ENCODE results near the gene SLC44A3.
"Not testable (repeated sequence)": the region's sequence is repeated elsewhere in the genome, so short reads cannot be mapped to it uniquely, and the experiment has no call there.

Gene SLC44A3

DNA sequence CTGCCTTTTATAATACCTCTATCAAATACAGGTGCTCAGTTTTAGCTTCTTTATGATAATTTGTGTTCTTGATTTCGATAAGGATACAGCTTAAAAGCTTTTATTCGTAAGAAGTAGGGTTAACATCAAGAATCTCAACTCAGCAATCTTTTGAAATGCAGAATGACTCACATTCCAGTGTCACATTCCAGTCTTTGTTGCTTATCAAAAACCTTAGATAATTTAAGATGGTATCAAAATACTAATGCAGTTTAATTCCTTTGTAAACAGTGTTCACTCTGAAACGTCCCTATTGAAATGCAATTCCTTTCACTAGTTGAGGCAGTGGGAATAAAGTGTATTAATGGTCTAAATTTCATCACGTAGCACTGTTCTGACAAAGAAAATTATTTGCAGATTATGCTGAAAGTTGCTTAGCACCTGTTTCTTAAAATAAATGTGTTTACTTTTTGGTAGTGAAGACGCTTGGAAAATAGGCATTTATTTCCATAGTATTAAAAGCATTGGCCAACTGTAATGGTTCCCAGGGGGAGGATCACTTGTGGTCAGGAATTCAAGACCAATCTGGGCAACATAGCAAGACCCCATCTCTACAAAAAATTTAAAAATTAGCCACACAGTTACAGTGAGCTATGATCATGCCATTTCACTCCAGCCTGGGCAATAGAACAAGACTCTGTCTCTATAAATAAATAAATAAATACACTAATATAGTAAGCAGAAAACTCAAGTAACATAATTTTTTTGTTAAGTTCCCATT lies 116.9 kb downstream of the SLC44A3 start:
- Histone ChIP-seq H4K20me1 (ENCODE audit: insufficient read depth, low read length) (no peaks in the 10 kb centered on the region), H3K27ac (ENCODE audit: low read length) (no peak overlapping the region), H2AFZ (ENCODE audit: low read length) (no peak overlapping the region), H3K9me2 (replicated peaks; ENCODE audit: insufficient read depth, low read length) (no peaks in the 10 kb centered on the region), H3F3A (ENCODE audit: insufficient read depth, low read length) (no peaks in the 10 kb centered on the region), H3K36me3 (replicated peaks; ENCODE audit: insufficient read depth, low read length) (no peaks in the 10 kb centered on the region), H3K9ac (ENCODE audit: low read length) (no peak overlapping the region), H3K27me3 (replicated peaks; ENCODE audit: insufficient read depth, low read length) (no peaks in the 10 kb centered on the region), H3K79me2 (ENCODE audit: low read length) (no peaks in the 10 kb centered on the region), H3K4me3 (ENCODE audit: low read length) (no peak overlapping the region), H3K9me3 (replicated peaks; ENCODE audit: insufficient read depth, low read length) (no peaks in the 10 kb centered on the region), H3K4me1 (ENCODE audit: low read length) (no peaks in the 10 kb centered on the region), H3K4me2 (ENCODE audit: low read depth, low read length) (no peak overlapping the region)
- no peak for DNase-seq
- TF ChIP-seq, protein P1, sequence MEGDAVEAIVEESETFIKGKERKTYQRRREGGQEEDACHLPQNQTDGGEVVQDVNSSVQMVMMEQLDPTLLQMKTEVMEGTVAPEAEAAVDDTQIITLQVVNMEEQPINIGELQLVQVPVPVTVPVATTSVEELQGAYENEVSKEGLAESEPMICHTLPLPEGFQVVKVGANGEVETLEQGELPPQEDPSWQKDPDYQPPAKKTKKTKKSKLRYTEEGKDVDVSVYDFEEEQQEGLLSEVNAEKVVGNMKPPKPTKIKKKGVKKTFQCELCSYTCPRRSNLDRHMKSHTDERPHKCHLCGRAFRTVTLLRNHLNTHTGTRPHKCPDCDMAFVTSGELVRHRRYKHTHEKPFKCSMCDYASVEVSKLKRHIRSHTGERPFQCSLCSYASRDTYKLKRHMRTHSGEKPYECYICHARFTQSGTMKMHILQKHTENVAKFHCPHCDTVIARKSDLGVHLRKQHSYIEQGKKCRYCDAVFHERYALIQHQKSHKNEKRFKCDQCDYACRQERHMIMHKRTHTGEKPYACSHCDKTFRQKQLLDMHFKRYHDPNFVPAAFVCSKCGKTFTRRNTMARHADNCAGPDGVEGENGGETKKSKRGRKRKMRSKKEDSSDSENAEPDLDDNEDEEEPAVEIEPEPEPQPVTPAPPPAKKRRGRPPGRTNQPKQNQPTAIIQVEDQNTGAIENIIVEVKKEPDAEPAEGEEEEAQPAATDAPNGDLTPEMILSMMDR (IDR thresholded peaks at IDR 0.05; ENCODE audit: low read length): no peak
- TF ChIP-seq EZH2phosphoT487 (IDR thresholded peaks at IDR 0.05; ENCODE audit: low read length): no peak
- TF ChIP-seq EZH2 (optimal IDR thresholded peaks at IDR 0.05; ENCODE audit: low read depth, low read length): no peak

DNA sequence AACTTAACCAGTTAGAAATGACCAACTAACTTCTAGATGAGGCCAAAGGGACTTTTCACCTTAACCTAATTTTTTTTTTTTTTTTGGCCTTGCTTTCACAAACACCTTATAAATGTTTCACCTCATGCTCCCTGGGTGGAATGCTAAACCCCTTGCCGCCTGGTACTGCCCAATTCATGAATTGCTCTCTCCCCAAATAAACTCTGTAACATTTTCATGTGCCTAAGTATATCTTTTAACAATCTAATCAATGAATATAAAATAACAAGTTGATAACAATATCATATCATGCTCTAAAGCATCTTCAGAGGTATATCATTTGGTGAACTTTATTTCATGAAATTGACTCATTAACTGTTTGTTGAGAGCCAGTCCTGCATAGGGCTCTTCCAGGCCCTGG lies 117.7 kb downstream of the SLC44A3 start:
- TF ChIP-seq EZH2phosphoT487 (IDR thresholded peaks at IDR 0.05; ENCODE audit: low read length) (no peak), EZH2 (optimal IDR thresholded peaks at IDR 0.05; ENCODE audit: low read depth, low read length) (no peak)
- TF ChIP-seq, protein P1 (IDR thresholded peaks at IDR 0.05; ENCODE audit: low read length): no peak
- Histone ChIP-seq H3K79me2 (ENCODE audit: low read length) (no peaks in the 10 kb centered on the region), H4K20me1 (ENCODE audit: insufficient read depth, low read length) (no peaks in the 10 kb centered on the region), H3F3A (ENCODE audit: insufficient read depth, low read length) (no peaks in the 10 kb centered on the region), H3K9me3 (replicated peaks; ENCODE audit: insufficient read depth, low read length) (no peaks in the 10 kb centered on the region), H3K36me3 (replicated peaks; ENCODE audit: insufficient read depth, low read length) (no peaks in the 10 kb centered on the region), H3K9ac (ENCODE audit: low read length) (no peak overlapping the region), H3K27ac (ENCODE audit: low read length) (no peak overlapping the region), H3K4me1 (ENCODE audit: low read length) (no peaks in the 10 kb centered on the region), H3K9me2 (replicated peaks; ENCODE audit: insufficient read depth, low read length) (no peaks in the 10 kb centered on the region), H3K27me3 (replicated peaks; ENCODE audit: insufficient read depth, low read length) (no peaks in the 10 kb centered on the region), H3K4me2 (ENCODE audit: low read depth, low read length) (no peak overlapping the region), H3K4me3 (ENCODE audit: low read length) (no peak overlapping the region), H2AFZ (ENCODE audit: low read length) (no peak overlapping the region)
- DNase-seq: no peak

GRCh38 chr1:94940738-94941137 lies 120.6 kb downstream of the SLC44A3 start:
- Histone ChIP-seq H3K9ac (ENCODE audit: low read length) (no peak overlapping the region), H3K27ac (ENCODE audit: low read length) (no peak overlapping the region), H3K4me1 (ENCODE audit: low read length) (no peaks in the 10 kb centered on the region), H3K9me2 (replicated peaks; ENCODE audit: insufficient read depth, low read length) (no peaks in the 10 kb centered on the region), H3K9me3 (replicated peaks; ENCODE audit: insufficient read depth, low read length) (no peaks in the 10 kb centered on the region), H3K27me3 (replicated peaks; ENCODE audit: insufficient read depth, low read length) (no peaks in the 10 kb centered on the region), H3K4me3 (ENCODE audit: low read length) (no peak overlapping the region), H4K20me1 (ENCODE audit: insufficient read depth, low read length) (no peaks in the 10 kb centered on the region), H3F3A (ENCODE audit: insufficient read depth, low read length) (no peaks in the 10 kb centered on the region), H3K36me3 (replicated peaks; ENCODE audit: insufficient read depth, low read length) (no peaks in the 10 kb centered on the region), H3K4me2 (ENCODE audit: low read depth, low read length) (no peak overlapping the region), H2AFZ (ENCODE audit: low read length) (no peak overlapping the region), H3K79me2 (ENCODE audit: low read length) (no peaks in the 10 kb centered on the region)
- no peak for TF ChIP-seq EZH2 (optimal IDR thresholded peaks at IDR 0.05; ENCODE audit: low read depth, low read length)
- TF ChIP-seq, protein P1 (IDR thresholded peaks at IDR 0.05; ENCODE audit: low read length): no peak
- TF ChIP-seq EZH2phosphoT487 (IDR thresholded peaks at IDR 0.05; ENCODE audit: low read length): no peak
- no peak for DNase-seq

GRCh38 chr1:94941480-94941879 lies 121.3 kb downstream of the SLC44A3 start:
- H3K9me2 ChIP-seq (replicated peaks; ENCODE audit: insufficient read depth, low read length); H4K20me1 ChIP-seq (ENCODE audit: insufficient read depth, low read length); H3K4me2 ChIP-seq (ENCODE audit: low read depth, low read length); H3K79me2 ChIP-seq (ENCODE audit: low read length); H3K4me1 ChIP-seq (ENCODE audit: low read length); H3K9me3 ChIP-seq (replicated peaks; ENCODE audit: insufficient read depth, low read length); H3K36me3 ChIP-seq (replicated peaks; ENCODE audit: insufficient read depth, low read length); H3K27me3 ChIP-seq (replicated peaks; ENCODE audit: insufficient read depth, low read length); H3K9ac ChIP-seq (ENCODE audit: low read length); H3F3A ChIP-seq (ENCODE audit: insufficient read depth, low read length); H3K27ac ChIP-seq (ENCODE audit: low read length); DNase-seq; H2AFZ ChIP-seq (ENCODE audit: low read length); H3K4me3 ChIP-seq (ENCODE audit: low read length): not testable (repeated sequence)
